DOHH2 (cell line): ENCODE data around the gene EPB41L3.

Experiments used
- EZH2phosphoT487 ChIP-seq: fragments of 200-600 bp; sonication (generic); IDR thresholded peaks from 2 replicates; pipeline ENCODE4 v1.6.1; 2017; ENCODE audit warnings: borderline replicate concordance, mild to moderate bottlenecking, antibody characterized with exemption, low read length, moderate library complexity, mixed read lengths
- TF ChIP-seq, protein P1 (sequence below): fragments of 200-600 bp; sonication (generic); IDR thresholded peaks from one replicate; pipeline ENCODE4 v1.5.1; 2014; ENCODE audit warnings: antibody characterized with exemption, mild to moderate bottlenecking, low read depth, low read length; ENCODE audit not compliant: poor library complexity, severe bottlenecking

- TF ChIP-seq, protein P1, sequence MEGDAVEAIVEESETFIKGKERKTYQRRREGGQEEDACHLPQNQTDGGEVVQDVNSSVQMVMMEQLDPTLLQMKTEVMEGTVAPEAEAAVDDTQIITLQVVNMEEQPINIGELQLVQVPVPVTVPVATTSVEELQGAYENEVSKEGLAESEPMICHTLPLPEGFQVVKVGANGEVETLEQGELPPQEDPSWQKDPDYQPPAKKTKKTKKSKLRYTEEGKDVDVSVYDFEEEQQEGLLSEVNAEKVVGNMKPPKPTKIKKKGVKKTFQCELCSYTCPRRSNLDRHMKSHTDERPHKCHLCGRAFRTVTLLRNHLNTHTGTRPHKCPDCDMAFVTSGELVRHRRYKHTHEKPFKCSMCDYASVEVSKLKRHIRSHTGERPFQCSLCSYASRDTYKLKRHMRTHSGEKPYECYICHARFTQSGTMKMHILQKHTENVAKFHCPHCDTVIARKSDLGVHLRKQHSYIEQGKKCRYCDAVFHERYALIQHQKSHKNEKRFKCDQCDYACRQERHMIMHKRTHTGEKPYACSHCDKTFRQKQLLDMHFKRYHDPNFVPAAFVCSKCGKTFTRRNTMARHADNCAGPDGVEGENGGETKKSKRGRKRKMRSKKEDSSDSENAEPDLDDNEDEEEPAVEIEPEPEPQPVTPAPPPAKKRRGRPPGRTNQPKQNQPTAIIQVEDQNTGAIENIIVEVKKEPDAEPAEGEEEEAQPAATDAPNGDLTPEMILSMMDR = no peak
- no peak for TF ChIP-seq EZH2phosphoT487
Measured at GRCh38 chr18:5370332-5370731, 173.5 kb downstream of the EPB41L3 start.
